Smooth muscle cell of the brain vasculature (primary cell): Measurements from ENCODE around the gene GZMM.

Experiments
- DNase-seq: peaks from one replicate; pipeline ENCODE4 v3.0.0-alpha.2; 2012; ENCODE audit warnings: low read depth, low spot score

The GZMM gene

DNA sequence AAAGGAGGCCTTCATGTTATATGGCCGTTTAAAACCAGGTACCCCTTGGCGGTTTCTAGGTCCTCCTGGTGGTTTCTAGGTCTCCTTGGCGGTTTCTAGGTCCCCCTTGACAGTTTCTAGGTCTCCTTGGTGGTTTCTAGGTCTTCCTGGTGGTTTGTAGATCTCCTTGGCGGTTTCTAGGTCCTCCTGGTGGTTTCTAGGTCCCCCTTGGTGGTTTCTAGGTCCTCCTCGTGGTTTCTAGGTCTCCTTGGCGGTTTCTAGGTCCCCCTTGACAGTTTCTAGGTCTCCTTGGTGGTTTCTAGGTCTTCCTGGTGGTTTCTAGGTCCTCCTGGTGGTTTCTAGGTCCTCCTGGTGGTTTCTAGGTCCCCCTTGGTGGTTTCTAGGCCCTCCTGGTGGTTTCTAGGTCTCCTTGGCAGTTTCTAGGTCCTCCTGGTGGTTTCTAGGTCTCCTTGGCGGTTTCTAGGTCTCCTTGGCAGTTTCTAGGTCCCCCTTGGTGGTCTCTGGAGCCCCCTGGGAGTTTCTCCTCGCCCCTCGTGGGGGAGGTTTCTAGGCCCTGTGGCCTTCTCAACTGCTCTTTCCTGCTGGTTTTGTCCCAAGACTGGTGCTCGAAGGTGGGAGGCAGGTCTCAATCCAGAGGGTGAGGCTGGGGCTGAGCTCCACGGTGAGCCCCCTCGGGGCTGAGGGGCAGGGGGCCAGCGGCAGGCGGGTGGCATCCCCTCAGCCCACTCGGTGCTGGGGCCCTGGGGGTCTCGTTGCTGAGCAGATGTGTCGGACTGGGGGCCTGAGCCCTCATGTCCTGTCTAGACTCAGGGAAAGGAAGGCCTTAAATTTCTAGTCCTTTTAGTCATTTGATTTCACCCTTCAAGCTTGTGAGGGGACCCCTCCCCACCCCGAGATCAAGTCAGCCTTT is 53.8 kb downstream of the GZMM start:
- DNase-seq = no peak
